Measurements from ENCODE around the gene DRAXIN. TPM values are rescaled to one million over a fixed set of nuclear protein-coding genes. Genes with fewer than 3 reads are reported as not detected.

Gene DRAXIN
- polyA plus RNA-seq, 1 of the 3 experiments (the other 2 are of a cell fraction) = 0.97 TPM

GRCh38 chr1:11704691-11705475 is 13.4 kb downstream of the DRAXIN start:
- no peaks in the 10 kb centered on the region; the same call in 1 of the 2 replicates for H3K27me3 ChIP-seq (ENCODE audit: insufficient read depth)
- no peaks in the 10 kb centered on the region for H3K79me2 ChIP-seq (ENCODE audit: insufficient read depth)
- no peaks in the 10 kb centered on the region for H3F3A ChIP-seq (replicated peaks; ENCODE audit: insufficient read depth)
- no peak for DNase-seq
- H2AFZ ChIP-seq (ENCODE audit: low read depth) = no peak overlapping the region
- WGBS (ENCODE audit: low lambda C conversion rate) = 53% methylated on average over 14 of the region's 22 CpGs
- no peaks in the 10 kb centered on the region for H4K20me1 ChIP-seq (ENCODE audit: insufficient read depth)
- H3K9me2 ChIP-seq = no peaks in the 10 kb centered on the region
- H3K4me2 ChIP-seq = no peak overlapping the region
- H3K4me1 ChIP-seq (ENCODE audit: control insufficient read depth in 1 of 2, insufficient read depth in 2 of 2, low read depth in 1 of 2, low read length in 1 of 2) = peaks cover 0 to 18% of the 10 kb centered on the region in 2 experiments; a peak in 1 of 4 replicates
- H3K36me3 ChIP-seq (replicated peaks in 1 of 2; ENCODE audit: control insufficient read depth in 1 of 2, insufficient read depth in 2 of 2, low read length in 1 of 2) = no peaks in the 10 kb centered on the region
- no peak overlapping the region for H3K4me3 ChIP-seq (ENCODE audit: low read depth in 2 of 2, low read length in 1 of 2)
- H3K27ac ChIP-seq (ENCODE audit: low read depth in 2 of 2, low read length in 1 of 2) = no peak overlapping the region
- TF ChIP-seq TEAD4 (IDR thresholded peaks at IDR 0.05; ENCODE audit: borderline replicate concordance, insufficient read depth) (no peak), CHD2 (IDR thresholded peaks at IDR 0.05; ENCODE audit: low read length, partially characterized antibody) (no peak), YY1 (IDR thresholded peaks at IDR 0.05; ENCODE audit: low read depth) (no peak), ELF1 (IDR thresholded peaks at IDR 0.05) (no peak)
- H3K9me3 ChIP-seq = no peaks in the 10 kb centered on the region
- ChIA-PET POLR2A (no interaction called here), CTCF (interaction anchor here (1.8 to 8.8 kb wide), 3 partner anchors 17 to 54 kb away, joined by 5 to 90 read pairs (median 13); partner anchors contain the start of gene FBXO6)
- H3K9ac ChIP-seq = no peak overlapping the region

- H3K36me3 ChIP-seq (replicated peaks in 1 of 2; ENCODE audit: control insufficient read depth in 1 of 2, insufficient read depth in 2 of 2, low read length in 1 of 2) = no peaks in the 10 kb centered on the region
- WGBS (ENCODE audit: low lambda C conversion rate) = 59% methylated on average over 6 of the region's 9 CpGs
- no peak overlapping the region for H3K27ac ChIP-seq (ENCODE audit: low read depth in 2 of 2, low read length in 1 of 2)
- no peak overlapping the region for H3K4me3 ChIP-seq (ENCODE audit: low read depth in 2 of 2, low read length in 1 of 2)
- POLR2A ChIA-PET = no interaction called here
- H3F3A ChIP-seq (replicated peaks; ENCODE audit: insufficient read depth) = no peaks in the 10 kb centered on the region
- H3K27me3 ChIP-seq (ENCODE audit: insufficient read depth) = no peaks in the 10 kb centered on the region; the same call in 1 of the 2 replicates
- no peaks in the 10 kb centered on the region for H3K79me2 ChIP-seq (ENCODE audit: insufficient read depth)
- H3K4me1 ChIP-seq (ENCODE audit: control insufficient read depth in 1 of 2, insufficient read depth in 2 of 2, low read depth in 1 of 2, low read length in 1 of 2) = peaks cover 0 to 18% of the 10 kb centered on the region in 2 experiments; a peak in 1 of 4 replicates
- no peak overlapping the region for H3K4me2 ChIP-seq
- H3K9ac ChIP-seq = no peak overlapping the region
- no peak for DNase-seq
- TF ChIP-seq SMC3 (IDR thresholded peaks at IDR 0.05; ENCODE audit: low read depth, low read length) = no peak
- TF ChIP-seq EZH2phosphoT487 (IDR thresholded peaks at IDR 0.05; ENCODE audit: borderline replicate concordance, low read depth) = no peak
- no peak for TF ChIP-seq FOSL2 (IDR thresholded peaks at IDR 0.05; ENCODE audit: borderline replicate concordance, low read depth)
- TF ChIP-seq CTCF (IDR thresholded peaks at IDR 0.05) = no peak
- H4K20me1 ChIP-seq (ENCODE audit: insufficient read depth) = no peaks in the 10 kb centered on the region
- H3K9me3 ChIP-seq = no peaks in the 10 kb centered on the region
- H3K9me2 ChIP-seq = no peaks in the 10 kb centered on the region
- no peak overlapping the region for H2AFZ ChIP-seq (ENCODE audit: low read depth)
- CTCF ChIA-PET = interaction anchor here (0.8 to 8.8 kb wide), 4 partner anchors 16 to 55 kb away, joined by 3 to 90 read pairs (median 9); partner anchors contain the start of gene FBXO6
These were observed 14.1 kb downstream of the DRAXIN start for GRCh38 chr1:11705596-11705995.

Measured in SK-N-SH (cell line).